ENCODE data around the gene NPAS3. TPM values are rescaled to one million over a fixed set of nuclear protein-coding genes. Genes with fewer than 3 reads are reported as not detected.
A peak's percentile ranks its signal among the peaks of the same experiment; 100 is the strongest.

Gene NPAS3
- total RNA-seq, 1 donor from 2014 or later: 2.0 TPM

- Histone ChIP-seq H3K36me3 (ENCODE audit: control insufficient read depth, insufficient read depth, low read length) (no peaks in the 10 kb centered on the region), H3K4me3 (ENCODE audit: low read depth, low read length) (peak overlapping the region; percentile 38), H3K27me3 (ENCODE audit: control insufficient read depth, insufficient read depth, low read length) (peaks cover 33% of the 10 kb centered on the region)
- no peak for DNase-seq (ENCODE audit: low read depth)
- no peak for TF ChIP-seq CTCF (IDR thresholded peaks at IDR 0.05; ENCODE audit: insufficient read depth, low read length, poor library complexity, severe bottlenecking)
These were observed 3.6 kb upstream of the NPAS3 start for GRCh38 chr14:32934881-32935633.

GRCh38 chr14:32939254-32940065 is 781 bp downstream of the NPAS3 start:
- Histone ChIP-seq H3K27me3 (ENCODE audit: control insufficient read depth, insufficient read depth, low read length) (peaks cover 11% of the 10 kb centered on the region), H3K36me3 (ENCODE audit: control insufficient read depth, insufficient read depth, low read length) (no peaks in the 10 kb centered on the region), H3K4me3 (ENCODE audit: low read depth, low read length) (peak overlapping the region; percentile 61)
- no peak for DNase-seq (ENCODE audit: low read depth)
- no peak for TF ChIP-seq CTCF (IDR thresholded peaks at IDR 0.05; ENCODE audit: insufficient read depth, low read length, poor library complexity, severe bottlenecking)

GRCh38 chr14:32940066-32940651 is 1.5 kb downstream of the NPAS3 start:
- no peak for TF ChIP-seq CTCF (IDR thresholded peaks at IDR 0.05; ENCODE audit: insufficient read depth, low read length, poor library complexity, severe bottlenecking)
- no peaks in the 10 kb centered on the region for H3K36me3 ChIP-seq (ENCODE audit: control insufficient read depth, insufficient read depth, low read length)
- peaks cover 6% of the 10 kb centered on the region for H3K27me3 ChIP-seq (ENCODE audit: control insufficient read depth, insufficient read depth, low read length)
- no peak for DNase-seq (ENCODE audit: low read depth)
- H3K4me3 ChIP-seq (ENCODE audit: low read depth, low read length): peak overlapping the region; percentile 61

- Histone ChIP-seq H3K36me3 (ENCODE audit: control insufficient read depth, insufficient read depth, low read length) (no peaks in the 10 kb centered on the region), H3K27me3 (ENCODE audit: control insufficient read depth, insufficient read depth, low read length) (peaks cover 4% of the 10 kb centered on the region), H3K4me3 (ENCODE audit: low read depth, low read length) (no peak overlapping the region)
- no peak for TF ChIP-seq CTCF (IDR thresholded peaks at IDR 0.05; ENCODE audit: insufficient read depth, low read length, poor library complexity, severe bottlenecking)
- DNase-seq (ENCODE audit: low read depth): no peak
These were observed 2.3 kb downstream of the NPAS3 start for GRCh38 chr14:32940711-32941667.

- H3K4me3 ChIP-seq (ENCODE audit: low read depth, low read length): no peak overlapping the region
- no peaks in the 10 kb centered on the region for H3K36me3 ChIP-seq (ENCODE audit: control insufficient read depth, insufficient read depth, low read length)
- H3K27me3 ChIP-seq (ENCODE audit: control insufficient read depth, insufficient read depth, low read length): peaks cover 2% of the 10 kb centered on the region
- TF ChIP-seq CTCF (IDR thresholded peaks at IDR 0.05; ENCODE audit: insufficient read depth, low read length, poor library complexity, severe bottlenecking): no peak
- DNase-seq (ENCODE audit: low read depth): no peak
These were observed 3.0 kb downstream of the NPAS3 start for GRCh38 chr14:32941668-32942065.

All from kidney epithelial cell (primary cell).